Stimulated activated CD4-positive, alpha-beta T cell treated with anti-CD3 and anti-CD28 coated beads, Interleukin-4, amount 100 ng/mL, for 24 hours (primary cell): ENCODE data around the gene GANAB.
"Not testable (repeated sequence)": the region's sequence is repeated elsewhere in the genome, so short reads cannot be mapped to it uniquely, and the experiment has no call there.

Source experiments
- DNase-seq: peaks from one replicate; pipeline ENCODE4 v3.0.0-alpha.2; 2020

Gene GANAB

GRCh38 chr11:62645946-62646824 lies at the start of gene GANAB:
Gene GANAB, minus strand, starts transcription at chr11:62646613. Its CDS starts 14 bp downstream, at chr11:62646599.
- DNase-seq: peak; percentile 100

- peak; percentile 83 for DNase-seq
Observed at GRCh38 chr11:62694455-62695167, 48.2 kb upstream of the GANAB start.

DNA sequence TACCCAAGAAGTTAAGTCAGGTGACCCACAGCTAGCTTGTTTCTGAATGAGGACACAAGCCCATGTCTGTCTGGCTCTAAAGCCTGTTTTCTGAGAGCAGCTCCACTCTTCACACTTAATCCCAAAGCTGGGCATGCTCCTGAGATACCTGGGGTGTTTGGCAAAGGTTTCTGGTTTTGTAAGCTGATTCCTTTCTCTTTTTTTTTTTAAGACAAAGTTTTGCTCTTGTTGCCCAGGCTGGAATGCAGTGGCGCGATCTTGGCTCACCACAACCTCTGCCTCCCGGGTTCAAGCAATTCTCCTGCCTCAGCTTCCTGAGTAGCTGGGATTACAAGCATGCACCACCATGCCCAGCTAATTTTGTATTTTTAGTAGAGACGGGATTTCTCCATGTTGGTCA lies 47.2 kb upstream of the GANAB start:
- DNase-seq: not testable (repeated sequence)

DNA sequence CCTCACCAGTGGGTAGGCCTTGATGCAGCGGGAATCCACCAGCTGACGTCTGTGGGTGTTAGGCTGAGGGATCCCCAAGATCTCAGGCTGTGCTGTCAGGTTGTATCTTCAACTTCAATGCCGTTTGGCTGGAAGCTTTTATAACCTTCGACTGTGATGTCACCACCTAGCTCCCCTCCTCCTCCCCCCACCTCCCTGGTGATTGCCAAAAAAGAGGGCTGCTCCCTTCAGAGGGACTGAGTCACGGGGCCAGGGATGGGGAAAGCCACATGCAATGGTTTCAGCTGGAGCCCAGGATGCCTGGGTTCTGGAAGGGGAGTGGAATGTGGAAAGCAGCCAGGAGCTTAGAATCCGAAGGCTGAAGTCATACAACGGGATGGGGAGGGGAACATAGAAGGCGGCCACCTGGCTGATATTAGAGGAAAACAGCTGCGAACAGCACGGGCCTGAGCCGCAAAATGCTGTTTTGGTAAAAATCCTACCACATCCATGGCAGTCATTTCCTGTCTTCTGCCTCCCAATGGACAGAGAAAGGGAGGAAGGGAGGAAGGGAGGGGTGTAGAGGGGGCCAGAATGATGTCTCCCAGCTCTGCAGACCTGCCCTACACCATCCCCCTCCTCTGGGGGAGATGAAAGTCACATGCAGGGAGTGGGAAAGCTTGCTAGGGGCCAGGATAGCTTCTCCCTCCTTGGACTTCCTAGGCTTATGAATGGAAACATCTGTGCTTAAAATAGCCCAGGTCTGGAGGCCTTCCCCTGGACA lies 43.2 kb upstream of the GANAB start, which contains the start of gene LRRN4CL:
Gene LRRN4CL, minus strand, starts transcription at position 110 of the 763 bp plus-strand sequence. CDS start 1,022 bp downstream, outside the sequence.
- DNase-seq: no peak

GRCh38 chr11:62688491-62688890 lies 42.1 kb upstream of the GANAB start:
- DNase-seq: no peak

DNA sequence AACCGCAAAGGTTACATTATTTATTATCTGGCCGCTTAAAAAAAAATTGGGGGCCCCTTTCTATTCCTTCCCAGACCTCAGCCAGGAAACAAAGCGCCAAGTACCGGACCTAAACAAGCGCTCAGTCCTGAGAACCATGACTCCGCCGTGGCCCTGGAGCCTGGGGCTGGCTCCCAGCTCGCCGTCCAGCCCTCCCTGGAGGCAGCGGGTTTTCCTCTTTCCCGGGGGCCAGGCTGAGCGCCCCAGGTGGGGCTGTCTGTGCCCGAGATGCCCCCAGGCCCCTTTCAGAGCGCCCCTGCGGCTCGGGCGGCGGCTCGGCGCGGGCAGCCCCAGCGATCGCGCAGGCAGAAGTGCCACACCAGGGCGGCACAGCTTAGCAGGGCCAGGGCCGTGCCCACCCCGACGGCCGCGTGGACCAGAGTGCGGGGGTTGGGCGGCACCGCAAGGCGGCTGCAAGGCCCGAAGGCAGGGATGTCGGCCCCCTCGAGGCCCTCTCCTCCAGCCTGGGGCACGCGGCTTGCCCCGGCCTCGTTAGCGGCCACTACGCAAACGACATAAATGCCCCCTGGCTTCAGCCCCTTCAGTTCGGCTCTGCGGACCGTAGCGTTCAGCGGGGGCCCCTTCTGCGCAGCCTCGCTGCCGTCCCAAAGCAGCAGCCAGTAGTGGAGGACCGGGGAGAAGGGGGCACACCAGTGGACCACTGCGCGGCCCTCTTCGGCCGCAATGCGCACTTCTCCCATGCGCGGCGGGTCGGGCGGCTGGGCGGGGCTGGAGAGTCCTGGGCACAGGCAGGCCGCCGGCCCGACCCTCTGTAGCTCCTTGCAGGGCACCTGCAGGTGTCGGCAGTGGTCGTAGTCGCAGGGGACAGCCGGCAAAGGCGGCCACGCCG lies 41.3 kb upstream of the GANAB start:
- DNase-seq: no peak

- no peak for DNase-seq
Observed at GRCh38 chr11:62682518-62682917, 36.1 kb upstream of the GANAB start.

GRCh38 chr11:62680825-62681240 lies 34.4 kb upstream of the GANAB start:
- peak; percentile 50 for DNase-seq

DNA sequence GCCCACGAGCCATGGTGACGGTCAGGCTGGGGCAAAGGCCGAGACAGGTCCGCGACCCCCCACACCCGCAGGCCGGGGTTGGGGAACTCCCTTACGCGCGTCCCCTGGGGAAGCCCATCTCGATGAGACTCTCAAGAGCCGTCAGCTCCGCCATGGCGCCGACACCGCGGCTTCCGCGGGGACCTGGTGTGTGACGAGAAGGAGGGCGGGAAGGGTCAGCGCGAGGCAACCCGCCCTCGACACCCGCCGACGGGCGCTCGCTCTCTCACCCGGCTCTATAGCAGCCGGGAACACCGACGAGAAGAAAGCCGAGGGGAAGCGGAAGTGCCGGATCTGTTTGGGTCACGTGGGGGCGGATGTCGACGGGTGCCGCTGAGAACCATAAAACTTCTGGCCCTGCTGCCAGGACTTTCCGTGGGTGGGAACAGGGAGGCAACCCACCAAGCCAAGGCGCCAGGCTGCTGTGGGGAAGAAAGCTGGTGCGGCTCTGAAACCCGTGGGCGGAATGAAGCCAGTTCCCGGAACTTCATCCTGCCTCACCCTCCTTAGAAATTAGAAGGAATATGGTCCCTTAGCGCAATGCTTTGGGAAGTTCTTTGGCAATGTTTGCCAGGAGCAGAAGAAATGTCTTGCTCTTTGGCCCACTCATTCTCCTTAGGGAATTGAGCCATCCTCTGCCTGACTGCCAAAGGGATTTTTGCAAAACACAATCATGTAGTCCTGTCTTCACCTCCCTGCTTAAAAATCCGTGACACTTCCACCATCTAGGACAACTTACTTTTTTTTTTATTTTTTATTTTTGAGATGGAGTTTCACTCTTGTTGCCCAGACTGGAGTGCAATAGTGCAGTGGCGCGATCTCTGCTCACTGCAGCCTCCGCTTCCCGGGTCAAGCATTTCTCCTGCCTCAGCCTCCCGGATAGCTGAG lies 32.6 kb upstream of the GANAB start, which contains the start of gene UBXN1:
Gene UBXN1, minus strand, starts transcription at position 304 of the 927 bp plus-strand sequence. Its CDS starts 150 bp downstream, at position 154.
- peak; percentile 91 for DNase-seq

DNA sequence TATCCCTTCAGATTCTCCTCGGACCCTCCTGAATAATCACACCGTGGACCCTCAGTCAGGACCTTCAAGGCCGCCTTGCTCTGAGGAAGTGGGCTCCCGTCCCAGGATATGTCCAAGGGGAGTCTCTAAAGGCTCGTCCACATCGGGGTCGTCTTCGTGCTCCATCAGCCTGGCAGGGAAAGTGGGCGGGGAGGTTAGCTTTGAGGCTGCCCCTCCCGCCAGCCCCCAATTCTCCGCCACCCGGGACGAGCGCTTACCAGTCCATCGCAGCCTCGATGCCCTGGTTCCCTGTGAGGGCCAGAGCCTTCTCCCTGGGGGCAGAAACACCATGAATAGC lies 32.0 kb upstream of the GANAB start:
- DNase-seq: no peak

DNA sequence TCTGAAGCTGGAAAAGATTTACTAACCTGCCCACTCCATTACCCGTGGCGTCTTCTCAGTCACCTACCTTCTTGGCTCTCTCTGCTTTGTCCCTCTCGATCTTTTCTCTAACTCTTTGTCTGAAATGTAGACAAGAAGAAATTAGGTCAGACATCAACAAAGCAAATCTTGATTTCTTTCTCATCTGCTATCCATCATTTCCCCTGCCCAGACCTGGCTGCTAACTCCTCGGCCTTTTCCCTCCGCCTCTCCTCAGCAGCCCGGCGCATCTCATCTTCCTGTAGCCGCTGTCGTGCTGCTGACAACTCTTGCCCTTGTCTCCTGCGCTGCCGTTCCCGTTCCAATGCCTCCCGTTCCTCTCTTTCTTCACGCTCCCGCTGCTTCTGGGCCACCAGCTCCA lies 31.3 kb upstream of the GANAB start:
- DNase-seq: no peak

DNA sequence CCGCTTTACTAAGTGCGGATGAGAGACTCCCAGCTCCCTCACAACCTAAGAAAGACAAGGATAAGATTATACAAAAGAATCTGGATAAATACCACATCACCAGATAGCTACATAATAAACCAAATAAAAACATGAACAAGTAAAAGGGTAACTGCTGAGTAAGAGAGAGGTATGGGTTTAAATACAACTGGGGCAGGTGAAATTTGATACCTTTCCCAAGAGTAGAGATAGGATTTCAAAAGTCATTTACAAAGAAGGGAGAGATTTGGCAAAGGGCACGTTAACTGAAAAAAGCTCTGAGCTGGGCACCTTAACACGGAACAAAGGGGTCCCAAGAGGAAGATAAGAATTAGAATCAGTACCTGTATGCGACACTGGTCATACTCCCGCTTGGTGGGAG lies 30.7 kb upstream of the GANAB start:
- no peak for DNase-seq

DNA sequence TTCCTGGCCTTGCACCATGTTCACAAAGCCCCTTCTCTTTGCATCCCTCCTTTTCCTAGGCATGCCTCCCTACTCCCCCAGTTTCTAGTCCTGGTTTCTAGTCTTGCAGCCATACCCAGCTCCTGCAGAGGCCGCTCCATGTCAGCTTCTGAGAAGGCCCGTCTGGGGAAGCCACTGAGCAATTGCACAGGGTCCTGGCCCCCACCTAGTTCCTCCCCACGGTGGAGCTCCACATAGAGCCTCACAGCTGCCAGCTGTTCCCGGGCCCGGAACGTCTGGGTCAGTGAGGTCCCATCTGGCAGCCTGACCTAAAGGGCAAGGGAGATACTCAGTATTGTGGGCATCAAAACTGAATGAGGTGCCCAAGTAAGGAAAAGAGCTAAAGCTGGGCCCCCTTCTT lies 30.3 kb upstream of the GANAB start:
- DNase-seq: no peak

GRCh38 chr11:62675415-62675814 lies 29.0 kb upstream of the GANAB start:
- not testable (repeated sequence) for DNase-seq

DNA sequence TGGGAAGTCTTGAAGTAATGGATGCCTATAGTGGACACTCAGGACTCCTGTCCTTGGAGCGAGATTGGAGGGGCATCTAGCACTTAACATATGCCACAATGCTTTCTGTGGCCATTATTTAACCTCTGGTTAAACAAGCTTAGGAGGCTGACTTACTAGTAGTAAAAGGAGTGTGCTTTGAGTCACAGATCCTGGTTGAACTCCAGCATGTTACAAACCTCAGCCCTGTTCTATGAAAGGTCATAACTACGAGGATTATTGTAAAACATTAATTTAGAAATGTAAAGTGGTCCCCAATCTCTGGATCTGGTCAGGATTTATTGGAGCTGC lies 26.7 kb upstream of the GANAB start:
- DNase-seq: no peak

- peak; percentile 78 for DNase-seq
Observed at GRCh38 chr11:62671608-62672389, 25.4 kb upstream of the GANAB start, which contains the start of the genes LBHD1 and UQCC3. Gene LBHD1, minus strand, starts transcription at chr11:62672267. Its CDS starts 2,236 bp downstream, at chr11:62670031. Gene UQCC3, plus strand, starts transcription at chr11:62671673. Its CDS starts 73 bp downstream, at chr11:62671746.

- DNase-seq: no peak
Observed at GRCh38 chr11:62671236-62671607, 24.8 kb upstream of the GANAB start.

GRCh38 chr11:62669420-62670161 lies 23.2 kb upstream of the GANAB start:
- no peak for DNase-seq

DNA sequence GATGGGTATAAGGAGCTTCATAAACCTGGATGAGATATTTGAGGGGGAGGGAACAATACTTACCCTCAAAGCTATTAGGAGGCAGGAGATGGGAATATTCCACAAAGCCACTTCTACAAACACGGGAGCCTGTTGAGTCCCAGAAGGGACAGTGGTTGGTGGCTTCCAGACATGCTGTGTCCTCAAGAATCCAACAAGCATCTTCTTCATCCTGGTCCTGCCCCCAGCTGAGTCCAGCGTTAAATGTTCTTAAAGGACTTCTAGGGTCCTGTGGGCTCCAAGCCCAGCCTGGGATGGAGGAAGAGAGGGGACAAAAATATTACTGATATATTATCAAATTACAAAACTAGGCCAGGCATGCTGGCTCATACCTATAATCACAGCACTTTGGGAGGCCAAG lies 21.0 kb upstream of the GANAB start:
- DNase-seq: no peak
